Measurements from ENCODE around the gene MAG.
"Not testable (repeated sequence)": the region's sequence is repeated elsewhere in the genome, so short reads cannot be mapped to it uniquely, and the experiment has no call there.

Gene MAG

GRCh38 chr19:35276706-35277281, 15.2 kb upstream of the MAG start:
- H3K4me1 ChIP-seq (ENCODE audit: control insufficient read depth, insufficient read depth, low read length): peaks cover 3% of the 10 kb centered on the region
- no peaks in the 10 kb centered on the region for H3K9me3 ChIP-seq (ENCODE audit: control insufficient read depth, low read length)
- peaks cover 5% of the 10 kb centered on the region for H3K27me3 ChIP-seq (ENCODE audit: control insufficient read depth, insufficient read depth, low read length)
- H3K4me3 ChIP-seq (ENCODE audit: low read length): no peak overlapping the region
- H3K36me3 ChIP-seq (ENCODE audit: control insufficient read depth, insufficient read depth, low read length): no peaks in the 10 kb centered on the region
- H3K9ac ChIP-seq (ENCODE audit: low read length): no peak overlapping the region

- H3K9ac ChIP-seq (ENCODE audit: low read length): no peak overlapping the region
- H3K4me3 ChIP-seq (ENCODE audit: low read length): no peak overlapping the region
- peaks cover 12% of the 10 kb centered on the region for H3K4me1 ChIP-seq (ENCODE audit: control insufficient read depth, insufficient read depth, low read length)
- no peaks in the 10 kb centered on the region for H3K9me3 ChIP-seq (ENCODE audit: control insufficient read depth, low read length)
- H3K36me3 ChIP-seq (ENCODE audit: control insufficient read depth, insufficient read depth, low read length): no peaks in the 10 kb centered on the region
- H3K27me3 ChIP-seq (ENCODE audit: control insufficient read depth, insufficient read depth, low read length): peaks cover 13% of the 10 kb centered on the region
These were observed 13.2 kb upstream of the MAG start for GRCh38 chr19:35278578-35279284.

GRCh38 chr19:35279374-35279773, 12.6 kb upstream of the MAG start:
- H3K27me3 ChIP-seq (ENCODE audit: control insufficient read depth, insufficient read depth, low read length): peaks cover 13% of the 10 kb centered on the region
- peaks cover 12% of the 10 kb centered on the region for H3K4me1 ChIP-seq (ENCODE audit: control insufficient read depth, insufficient read depth, low read length)
- H3K4me3 ChIP-seq (ENCODE audit: low read length): no peak overlapping the region
- no peak overlapping the region for H3K9ac ChIP-seq (ENCODE audit: low read length)
- no peaks in the 10 kb centered on the region for H3K9me3 ChIP-seq (ENCODE audit: control insufficient read depth, low read length)
- no peaks in the 10 kb centered on the region for H3K36me3 ChIP-seq (ENCODE audit: control insufficient read depth, insufficient read depth, low read length)

- Histone ChIP-seq H3K9ac (ENCODE audit: low read length) (no peak overlapping the region), H3K4me3 (ENCODE audit: low read length) (no peak overlapping the region), H3K4me1 (ENCODE audit: control insufficient read depth, insufficient read depth, low read length) (peaks cover 12% of the 10 kb centered on the region), H3K36me3 (ENCODE audit: control insufficient read depth, insufficient read depth, low read length) (no peaks in the 10 kb centered on the region), H3K27me3 (ENCODE audit: control insufficient read depth, insufficient read depth, low read length) (peaks cover 13% of the 10 kb centered on the region), H3K9me3 (ENCODE audit: control insufficient read depth, low read length) (no peaks in the 10 kb centered on the region)
These were observed 11.8 kb upstream of the MAG start for GRCh38 chr19:35279985-35280821.

- Histone ChIP-seq H3K4me3 (ENCODE audit: low read length) (no peak overlapping the region), H3K9ac (ENCODE audit: low read length) (no peak overlapping the region), H3K4me1 (ENCODE audit: control insufficient read depth, insufficient read depth, low read length) (peaks cover 12% of the 10 kb centered on the region), H3K9me3 (ENCODE audit: control insufficient read depth, low read length) (no peaks in the 10 kb centered on the region), H3K36me3 (ENCODE audit: control insufficient read depth, insufficient read depth, low read length) (no peaks in the 10 kb centered on the region), H3K27me3 (ENCODE audit: control insufficient read depth, insufficient read depth, low read length) (peaks cover 13% of the 10 kb centered on the region)
These were observed 10.7 kb upstream of the MAG start for GRCh38 chr19:35281303-35281702.

GRCh38 chr19:35284153-35285094, 7.5 kb upstream of the MAG start:
- Histone ChIP-seq H3K9me3 (ENCODE audit: control insufficient read depth, low read length) (no peaks in the 10 kb centered on the region), H3K4me3 (ENCODE audit: low read length) (no peak overlapping the region), H3K4me1 (ENCODE audit: control insufficient read depth, insufficient read depth, low read length) (peaks cover 12% of the 10 kb centered on the region), H3K9ac (ENCODE audit: low read length) (no peak overlapping the region), H3K27me3 (ENCODE audit: control insufficient read depth, insufficient read depth, low read length) (peaks cover 13% of the 10 kb centered on the region), H3K36me3 (ENCODE audit: control insufficient read depth, insufficient read depth, low read length) (no peaks in the 10 kb centered on the region)

- Histone ChIP-seq H3K27me3 (ENCODE audit: control insufficient read depth, insufficient read depth, low read length) (peaks cover 13% of the 10 kb centered on the region), H3K4me3 (ENCODE audit: low read length) (no peak overlapping the region), H3K4me1 (ENCODE audit: control insufficient read depth, insufficient read depth, low read length) (peaks cover 12% of the 10 kb centered on the region)
These were observed 6.9 kb upstream of the MAG start for GRCh38 chr19:35285095-35285449.

GRCh38 chr19:35285465-35285864, 6.5 kb upstream of the MAG start:
- H3K9me3 ChIP-seq (ENCODE audit: control insufficient read depth, low read length): not testable (repeated sequence)

More at GRCh38 chr19:35285095-35285449, 6.9 kb upstream of the MAG start:
- Histone ChIP-seq H3K36me3 (ENCODE audit: control insufficient read depth, insufficient read depth, low read length) (no peaks in the 10 kb centered on the region), H3K9ac (ENCODE audit: low read length) (no peak overlapping the region), H3K9me3 (ENCODE audit: control insufficient read depth, low read length) (no peaks in the 10 kb centered on the region)

GRCh38 chr19:35286101-35286500, 5.9 kb upstream of the MAG start:
- H3K4me3 ChIP-seq (ENCODE audit: low read length); H3K9ac ChIP-seq (ENCODE audit: low read length); H3K36me3 ChIP-seq (ENCODE audit: control insufficient read depth, insufficient read depth, low read length); H3K9me3 ChIP-seq (ENCODE audit: control insufficient read depth, low read length): not testable (repeated sequence)
- Histone ChIP-seq H3K4me1 (ENCODE audit: control insufficient read depth, insufficient read depth, low read length) (peaks cover 12% of the 10 kb centered on the region), H3K27me3 (ENCODE audit: control insufficient read depth, insufficient read depth, low read length) (peaks cover 11% of the 10 kb centered on the region)

More at GRCh38 chr19:35285465-35285864, 6.5 kb upstream of the MAG start:
- Histone ChIP-seq H3K4me1 (ENCODE audit: control insufficient read depth, insufficient read depth, low read length) (peaks cover 12% of the 10 kb centered on the region), H3K27me3 (ENCODE audit: control insufficient read depth, insufficient read depth, low read length) (peaks cover 13% of the 10 kb centered on the region)
- H3K9ac ChIP-seq (ENCODE audit: low read length); H3K36me3 ChIP-seq (ENCODE audit: control insufficient read depth, insufficient read depth, low read length); H3K4me3 ChIP-seq (ENCODE audit: low read length): not testable (repeated sequence)

- no peaks in the 10 kb centered on the region for H3K9me3 ChIP-seq (ENCODE audit: control insufficient read depth, low read length)
- H3K9ac ChIP-seq (ENCODE audit: low read length): no peak overlapping the region
- H3K4me3 ChIP-seq (ENCODE audit: low read length): no peak overlapping the region
- H3K4me1 ChIP-seq (ENCODE audit: control insufficient read depth, insufficient read depth, low read length): no peaks in the 10 kb centered on the region
- H3K27me3 ChIP-seq (ENCODE audit: control insufficient read depth, insufficient read depth, low read length): no peaks in the 10 kb centered on the region
- no peaks in the 10 kb centered on the region for H3K36me3 ChIP-seq (ENCODE audit: control insufficient read depth, insufficient read depth, low read length)
These were observed 4.2 kb upstream of the MAG start for GRCh38 chr19:35287713-35288112.

GRCh38 chr19:35288331-35288730, 3.6 kb upstream of the MAG start:
- Histone ChIP-seq H3K9me3 (ENCODE audit: control insufficient read depth, low read length) (no peaks in the 10 kb centered on the region), H3K9ac (ENCODE audit: low read length) (no peak overlapping the region), H3K36me3 (ENCODE audit: control insufficient read depth, insufficient read depth, low read length) (no peaks in the 10 kb centered on the region), H3K4me3 (ENCODE audit: low read length) (no peak overlapping the region), H3K27me3 (ENCODE audit: control insufficient read depth, insufficient read depth, low read length) (peaks cover 5% of the 10 kb centered on the region), H3K4me1 (ENCODE audit: control insufficient read depth, insufficient read depth, low read length) (no peaks in the 10 kb centered on the region)

All from mucosa of stomach (tissue), 1 donor.